Dedifferentiated amniotic fluid mesenchymal stem cell (primary cell): ENCODE results near the gene TMC1.
A peak's percentile ranks its signal among the peaks of the same experiment; 100 is the strongest.

Experiments
- DNase-seq: peaks from one replicate; pipeline ENCODE4 v3.0.0-alpha.2; 2016; ENCODE audit errors: extremely low spot score

The TMC1 gene

DNA sequence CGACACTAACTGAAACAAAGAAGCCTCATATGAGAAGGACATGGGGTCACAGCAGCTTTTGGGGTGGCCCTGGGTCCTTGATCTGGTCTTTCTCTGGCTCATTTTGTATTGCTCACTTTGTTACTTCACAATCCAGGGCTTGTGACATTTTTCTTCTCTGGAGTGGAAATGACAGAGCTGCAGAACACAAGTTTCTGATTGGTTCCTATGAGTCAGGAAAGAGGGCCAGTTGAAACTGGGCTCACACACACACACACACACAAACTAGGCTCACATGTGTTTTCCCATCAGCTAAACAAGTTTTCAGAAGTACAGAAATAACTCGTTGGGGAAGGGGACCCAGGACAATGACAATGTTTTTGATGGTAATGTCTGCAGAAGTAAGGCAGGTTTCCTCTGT, 54.3 kb downstream of the TMC1 start:
- no peak for DNase-seq

DNA sequence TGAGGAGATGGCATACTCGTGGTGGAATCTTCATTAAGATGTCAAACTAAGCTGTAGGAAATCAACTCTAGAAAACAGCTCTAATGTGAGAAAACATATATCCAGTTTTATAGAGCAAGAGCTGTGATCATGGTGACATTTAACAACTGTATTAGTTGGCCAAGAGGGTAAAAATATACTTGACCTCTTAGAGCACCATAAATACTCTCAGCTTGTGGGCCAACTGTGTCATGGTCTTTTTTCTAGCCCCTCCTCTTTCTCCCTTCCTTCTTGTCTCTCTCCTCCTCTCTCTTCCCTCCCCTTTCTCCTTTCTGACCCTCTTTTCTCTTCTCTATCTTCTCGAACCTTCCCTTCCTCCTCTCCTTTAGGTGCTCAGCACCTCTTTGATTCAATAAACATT, 54.7 kb downstream of the TMC1 start:
- DNase-seq, result no peak

DNA sequence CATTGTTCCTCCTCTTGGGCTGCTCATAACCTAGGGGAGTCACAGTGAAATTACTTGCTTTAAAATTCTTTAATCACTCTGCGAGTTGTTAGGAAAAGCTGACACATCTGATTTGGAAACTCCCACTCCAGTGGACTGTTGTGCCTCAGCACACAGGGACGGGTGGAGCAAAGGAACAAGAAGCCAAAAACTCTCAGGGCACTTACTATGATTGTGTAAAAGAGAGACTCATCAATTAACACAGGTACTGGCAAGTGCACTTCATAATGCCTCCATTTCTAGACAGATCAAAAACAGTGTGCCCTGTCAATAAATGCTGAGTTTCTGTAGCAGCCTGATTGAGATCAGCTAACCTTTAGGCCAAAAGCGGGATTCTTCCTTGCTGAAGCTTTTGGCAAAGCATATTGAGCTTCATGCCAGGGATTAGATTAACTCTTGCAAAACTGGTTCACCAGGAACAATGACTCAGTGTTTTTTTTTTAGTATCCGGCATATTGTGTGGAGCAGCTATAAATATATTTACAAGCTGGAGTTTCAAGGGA, 55.9 kb downstream of the TMC1 start:
- DNase-seq, result peak; percentile 70

DNA sequence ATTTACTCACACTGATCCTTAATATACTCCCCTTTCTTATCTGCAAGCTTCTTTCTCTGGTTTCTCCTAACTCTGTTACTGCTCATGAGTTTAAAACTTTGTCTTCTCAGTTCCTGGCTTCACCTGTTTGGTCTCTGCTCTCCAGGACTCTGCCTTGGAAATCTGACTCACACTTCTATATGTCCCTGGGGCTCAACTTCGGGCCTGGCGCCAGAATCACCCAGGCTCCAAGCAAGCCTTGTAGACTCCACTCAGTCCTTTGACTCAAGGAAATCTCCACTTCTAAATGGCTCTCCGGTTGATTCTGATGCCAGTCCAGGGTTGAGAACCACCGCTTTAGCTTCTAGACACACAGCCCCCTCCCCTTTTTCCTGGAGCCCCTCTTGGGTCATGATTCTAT, 57.8 kb downstream of the TMC1 start:
- DNase-seq, result no peak

GRCh38 chr9:72579880-72580550, 58.6 kb downstream of the TMC1 start:
- DNase-seq, result no peak

- no peak for DNase-seq
Observed at GRCh38 chr9:72581694-72582093, 60.3 kb downstream of the TMC1 start.

GRCh38 chr9:72583370-72583769, 62.0 kb downstream of the TMC1 start:
- DNase-seq, result no peak

DNA sequence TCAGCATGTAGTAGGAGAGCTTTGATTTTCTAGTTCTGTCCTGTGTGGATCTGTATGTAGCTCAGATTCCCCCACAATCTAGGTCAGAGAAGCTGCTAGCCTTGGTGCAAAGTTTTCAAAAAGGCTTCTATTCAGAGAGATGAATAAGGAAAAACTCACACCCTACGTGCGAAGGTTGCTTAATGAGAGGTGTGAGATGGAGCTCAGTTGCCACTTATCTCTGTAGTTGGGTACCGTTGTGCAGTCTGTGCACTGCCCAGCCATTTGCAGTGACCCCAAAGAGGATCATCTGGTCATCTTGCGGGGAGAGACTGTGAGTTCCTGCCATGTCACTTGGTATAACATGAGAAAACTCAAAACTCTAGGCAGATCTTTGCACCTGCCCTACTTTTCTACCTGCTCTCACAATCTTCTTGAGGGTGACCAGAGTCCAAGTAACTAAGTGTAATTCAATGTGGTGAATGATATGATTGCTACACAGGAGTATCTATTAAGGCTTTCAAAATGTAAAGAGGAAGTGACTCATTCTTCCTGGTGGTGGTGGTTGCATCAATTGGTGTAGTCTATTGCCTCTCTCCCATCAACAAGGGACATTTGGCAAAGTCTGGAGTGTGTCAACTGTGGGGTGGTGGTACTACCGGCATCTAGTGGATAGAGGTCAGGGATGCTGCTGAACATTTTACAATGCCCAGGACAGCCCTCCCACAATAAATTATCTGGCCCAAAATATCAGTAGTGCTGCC, 65.2 kb downstream of the TMC1 start:
- no peak for DNase-seq

DNA sequence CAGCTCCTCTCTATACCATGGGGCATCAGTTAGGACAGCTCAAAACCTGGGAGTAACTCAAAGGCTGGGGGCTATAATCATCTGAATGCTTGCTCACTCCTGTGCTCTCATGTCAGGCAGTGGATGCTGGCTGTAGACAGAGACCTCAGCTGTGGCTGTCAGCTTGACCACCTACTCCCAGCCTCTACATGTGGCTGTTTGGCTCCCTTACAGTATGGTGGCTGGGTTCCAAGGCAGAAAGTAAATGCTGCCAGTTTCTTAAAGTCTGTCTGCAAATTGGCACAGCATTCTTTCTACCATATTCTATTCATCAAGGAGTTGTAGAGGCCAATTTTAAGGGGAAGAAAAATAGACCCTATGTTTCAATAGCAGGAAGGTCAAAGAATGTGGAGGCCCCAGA, 66.9 kb downstream of the TMC1 start:
- DNase-seq, result peak; percentile 62

GRCh38 chr9:72589667-72590521, 68.5 kb downstream of the TMC1 start:
- DNase-seq, result no peak

- no peak for DNase-seq
Observed at GRCh38 chr9:72590824-72591223, 69.4 kb downstream of the TMC1 start.

DNA sequence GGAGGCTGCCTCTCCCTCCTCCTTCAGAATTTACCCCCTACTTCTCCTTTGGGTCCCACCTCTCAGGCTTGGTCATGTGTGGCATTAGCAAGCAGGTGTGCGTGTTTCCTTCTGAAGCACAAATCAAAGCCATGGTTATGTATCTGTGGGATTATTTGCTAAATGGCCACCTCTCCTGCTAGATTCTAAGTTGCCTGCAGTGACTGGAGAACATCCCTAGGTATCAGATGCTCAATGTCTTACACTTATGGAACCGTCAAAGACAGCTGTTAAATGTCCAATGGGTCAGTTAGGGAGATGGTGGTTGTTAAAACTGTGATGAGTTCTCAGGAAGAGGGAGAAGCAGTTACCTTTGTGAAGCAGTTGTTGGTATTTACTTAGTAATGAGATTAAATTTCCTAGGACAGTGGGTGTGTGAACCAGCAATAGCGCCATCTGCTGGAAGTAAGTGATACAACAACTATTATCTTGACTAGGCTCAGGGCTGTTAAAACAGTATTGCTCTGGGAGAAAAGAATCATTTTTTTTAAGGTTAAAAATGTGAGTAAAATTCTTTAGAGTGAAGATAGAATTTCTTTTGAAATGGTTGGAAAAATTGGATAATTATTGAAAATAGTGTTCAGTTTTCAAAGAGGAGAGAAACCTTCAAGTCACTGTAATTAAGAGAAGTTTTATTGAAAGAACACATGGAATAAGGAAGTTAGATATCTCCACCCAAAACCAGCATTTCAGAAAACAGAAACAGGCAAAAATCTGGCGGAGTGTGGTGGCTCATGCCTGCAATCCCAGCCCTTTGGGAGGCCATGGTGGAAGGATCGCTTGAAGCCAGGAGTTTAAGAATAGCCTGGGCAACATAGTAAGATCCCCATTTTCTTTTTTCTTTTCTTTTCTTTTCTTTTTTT, 71.3 kb downstream of the TMC1 start:
- DNase-seq, result peak; percentile 76

DNA sequence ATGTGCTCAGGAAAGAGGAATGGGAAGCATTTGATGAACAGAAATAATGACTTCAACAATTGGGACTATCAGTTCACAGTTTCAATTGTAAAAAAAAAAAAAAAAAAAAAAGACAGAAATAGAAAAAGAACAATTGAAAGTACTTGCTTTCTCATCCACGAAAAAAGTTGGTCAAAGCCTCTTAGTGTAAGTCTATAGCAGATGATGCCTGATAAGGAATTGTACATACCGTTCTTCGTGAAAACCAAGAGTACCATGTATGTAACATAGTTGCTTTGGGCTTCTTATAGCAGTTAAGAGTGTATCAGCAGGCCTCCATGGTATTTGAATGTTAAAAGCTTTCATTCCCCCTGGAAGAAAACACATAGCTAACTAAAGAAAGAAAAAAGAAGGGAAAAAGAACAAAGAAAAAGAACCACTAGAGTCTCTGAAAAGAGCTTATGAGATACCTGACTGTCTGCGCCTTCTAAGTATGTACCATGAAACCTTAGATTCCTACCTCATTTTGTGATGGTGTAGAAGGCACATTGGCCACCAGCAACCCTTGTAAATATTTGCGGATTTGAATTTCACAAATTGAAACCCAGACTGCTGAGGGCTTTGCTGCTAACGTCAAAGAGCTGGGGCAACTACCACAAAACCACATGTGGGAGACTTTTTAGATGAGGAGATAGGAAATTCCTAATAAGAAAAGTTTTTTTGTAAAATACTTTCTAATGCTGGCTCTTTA, 75.2 kb downstream of the TMC1 start:
- DNase-seq, result no peak

DNA sequence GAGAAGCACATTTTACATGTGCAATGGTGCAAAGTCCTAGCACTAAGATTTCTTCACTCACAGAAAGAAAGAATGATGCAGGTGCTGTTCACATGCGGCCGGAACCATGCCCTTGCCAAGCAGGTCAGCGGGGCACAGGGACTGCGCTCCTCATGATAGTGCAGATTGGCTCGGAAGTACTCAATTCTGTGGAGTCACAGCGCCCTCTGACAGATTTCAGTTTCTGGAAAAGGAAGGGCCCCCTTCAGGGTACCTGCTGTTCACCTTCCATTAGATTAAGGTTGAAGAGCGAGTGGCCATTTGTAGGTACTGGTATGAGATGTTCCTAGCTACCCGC, 75.7 kb downstream of the TMC1 start:
- no peak for DNase-seq

- DNase-seq, result no peak
Observed at GRCh38 chr9:72597601-72598000, 76.2 kb downstream of the TMC1 start.

DNA sequence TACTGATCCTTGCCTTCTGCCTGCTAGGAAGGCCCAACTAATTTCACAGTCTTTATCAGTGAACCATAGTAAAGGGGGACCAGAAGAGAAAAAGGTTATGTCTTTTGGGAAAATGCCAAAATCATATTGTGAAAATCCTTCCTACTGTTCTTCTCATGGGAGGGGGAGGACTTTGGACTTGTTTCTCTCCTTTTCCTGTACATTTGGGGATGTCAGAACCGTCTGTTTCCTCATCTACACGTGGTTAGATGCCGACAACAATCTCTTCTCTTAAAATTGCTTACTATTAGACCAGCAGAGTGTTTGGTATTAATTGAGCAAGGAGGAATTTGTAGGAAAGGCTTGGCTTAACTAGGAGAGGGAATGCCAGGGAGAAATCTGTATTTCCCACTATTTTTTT, 77.2 kb downstream of the TMC1 start:
- no peak for DNase-seq

GRCh38 chr9:72599874-72600534, 78.6 kb downstream of the TMC1 start:
- no peak for DNase-seq

- DNase-seq, result no peak
Observed at GRCh38 chr9:72600671-72601070, 79.3 kb downstream of the TMC1 start.

- DNase-seq, result no peak
Observed at GRCh38 chr9:72601615-72602014, 80.2 kb downstream of the TMC1 start.

GRCh38 chr9:72612449-72612848, 91.0 kb downstream of the TMC1 start:
- DNase-seq, result no peak
